NCI-H345 (cell line): ENCODE measurements around the gene HENMT1.
A peak's percentile ranks its signal among the peaks of the same experiment; 100 is the strongest.
"Not testable (repeated sequence)": the region's sequence is repeated elsewhere in the genome, so short reads cannot be mapped to it uniquely, and the experiment has no call there.

Experiments
- DNase-seq: peaks from one replicate; lab custom pipeline; 2025; lab: John Stamatoyannopoulos, UW

Gene HENMT1

DNA sequence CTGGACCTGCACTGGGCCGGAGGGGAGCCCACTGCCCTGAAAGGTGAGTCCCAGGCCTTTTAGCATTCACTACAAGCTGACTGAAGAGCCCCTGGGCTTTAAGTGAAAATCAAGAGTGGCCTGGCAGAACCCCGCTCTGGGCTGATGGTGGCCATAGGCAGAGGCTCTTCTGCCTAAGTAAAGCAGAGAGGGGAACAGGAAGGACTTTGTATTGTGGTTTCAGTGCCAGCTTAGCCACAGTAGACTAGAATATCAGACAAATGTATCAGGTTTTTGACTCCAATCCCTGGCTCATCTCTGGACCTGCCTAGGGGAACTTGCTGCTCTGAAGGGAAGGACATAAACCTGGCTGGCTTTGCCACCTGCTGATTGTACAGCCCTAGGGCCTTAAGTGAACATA is 10.2 kb upstream of the HENMT1 start:
- no peak for DNase-seq

DNA sequence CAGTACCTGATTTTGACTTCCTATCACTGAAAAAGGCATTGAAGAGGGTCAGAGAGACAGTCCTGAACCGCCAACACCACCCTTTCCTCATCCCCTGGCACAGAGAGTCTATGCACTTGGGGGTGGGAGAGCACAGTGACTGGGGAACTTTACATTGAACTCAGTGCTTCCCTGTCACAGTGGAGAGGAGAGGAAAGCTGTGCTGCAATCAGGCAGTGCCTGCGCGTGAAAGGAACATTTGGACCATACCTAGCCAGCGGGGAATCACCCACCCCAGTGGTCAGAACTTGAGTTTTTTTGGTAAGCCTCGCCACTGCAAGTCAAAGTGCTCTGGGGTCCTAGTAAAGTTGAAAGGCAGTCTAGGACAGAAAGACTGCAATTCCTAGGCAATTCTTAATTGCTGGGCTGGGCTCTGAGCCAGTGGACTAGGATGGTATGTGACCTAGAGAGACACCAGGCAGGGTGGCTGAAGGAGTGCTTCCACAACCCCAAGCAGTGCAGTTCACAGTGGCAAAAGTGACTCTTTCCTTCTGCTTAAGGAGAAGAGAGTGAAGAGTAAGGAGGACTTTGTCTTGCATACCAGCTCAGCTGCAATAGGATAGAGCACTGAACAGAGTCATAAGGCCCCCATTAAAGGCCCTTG is 9.4 kb upstream of the HENMT1 start:
- no peak for DNase-seq

DNA sequence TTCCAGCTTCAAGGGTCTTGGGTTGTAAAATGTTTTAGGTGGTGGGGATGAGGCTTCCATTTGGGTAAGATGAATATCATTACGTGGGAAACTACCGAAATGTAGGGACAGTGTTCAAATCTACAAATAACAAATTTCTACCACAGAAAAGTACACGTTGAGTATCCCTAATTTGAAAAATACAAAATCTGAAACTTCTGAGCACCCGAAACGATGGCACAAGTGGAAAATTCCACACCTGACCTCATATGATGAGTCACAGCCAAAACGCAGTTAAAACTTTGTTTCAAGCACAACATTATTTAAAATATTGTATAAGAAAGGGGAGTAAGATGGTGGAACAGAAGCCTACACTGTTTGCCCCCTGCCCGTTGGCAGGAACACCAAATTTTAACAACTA is 8.8 kb upstream of the HENMT1 start:
- no peak for DNase-seq

GRCh38 chr1:108668777-108669176 is 7.9 kb upstream of the HENMT1 start:
- DNase-seq = no peak

DNA sequence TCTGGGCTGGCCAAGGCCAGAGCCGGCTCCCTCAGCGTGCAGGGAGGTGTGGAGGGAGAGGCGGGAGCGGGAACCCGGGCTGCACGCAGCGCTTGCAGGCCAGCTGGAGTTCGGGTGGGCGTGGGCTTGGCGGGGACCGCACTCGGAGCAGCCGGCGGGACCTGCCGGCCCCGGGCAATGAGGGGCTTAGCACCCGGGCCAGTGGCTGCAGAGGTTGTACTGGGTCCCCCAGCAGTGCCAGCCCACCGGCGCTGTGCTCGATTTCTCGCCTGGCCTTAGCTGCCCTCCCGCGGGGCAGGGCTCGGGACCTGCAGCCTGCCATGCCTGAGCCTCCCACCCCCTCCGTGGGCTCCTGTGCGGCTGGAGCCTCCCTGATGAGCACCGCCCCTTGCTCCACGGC is 6.5 kb upstream of the HENMT1 start:
- not testable (repeated sequence) for DNase-seq

GRCh38 chr1:108665771-108666170 is 4.9 kb upstream of the HENMT1 start:
- DNase-seq = no peak

DNA sequence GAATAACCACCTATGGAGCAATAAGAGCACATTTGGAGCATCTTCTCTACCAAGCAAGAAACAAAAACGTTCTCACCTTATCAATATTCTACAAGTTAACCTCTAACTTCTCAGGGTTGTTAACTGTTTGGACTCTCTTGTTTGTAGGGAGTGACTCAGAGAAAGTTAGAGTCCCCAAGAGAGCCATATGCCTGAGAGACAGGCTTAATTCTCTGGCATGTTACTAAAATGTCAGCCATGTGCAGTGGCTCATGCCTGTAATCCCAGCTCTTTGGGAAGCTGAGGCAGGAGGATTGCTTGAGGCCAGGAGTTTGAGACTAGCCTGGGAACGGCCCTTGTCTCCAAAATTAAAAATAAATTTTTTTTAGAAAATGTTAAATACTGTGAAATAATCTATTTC is 4.2 kb upstream of the HENMT1 start:
- DNase-seq = no peak

DNA sequence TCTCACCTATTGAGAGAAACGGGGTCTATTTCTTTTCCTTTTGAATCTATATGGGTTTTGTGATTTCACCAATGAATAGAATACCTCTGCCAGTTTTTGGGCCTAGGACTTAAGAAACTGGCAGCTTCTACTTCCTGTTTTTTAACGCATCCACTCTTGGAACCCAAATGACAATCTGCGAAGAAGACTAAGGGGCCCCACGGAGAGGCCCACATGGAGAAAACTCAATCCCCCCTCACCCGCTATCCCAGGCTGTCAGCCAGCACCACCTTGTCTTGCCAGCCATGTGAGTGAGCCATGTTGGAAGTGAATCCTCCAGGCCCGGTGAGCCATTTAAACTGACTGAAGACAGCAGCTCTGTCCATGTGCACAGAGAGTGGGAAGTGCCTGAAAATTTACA is 3.6 kb upstream of the HENMT1 start:
- DNase-seq = no peak

GRCh38 chr1:108663074-108663473 is 2.2 kb upstream of the HENMT1 start:
- no peak for DNase-seq

- no peak for DNase-seq
These were observed 3.4 kb downstream of the HENMT1 start for GRCh38 chr1:108657356-108658080.

DNA sequence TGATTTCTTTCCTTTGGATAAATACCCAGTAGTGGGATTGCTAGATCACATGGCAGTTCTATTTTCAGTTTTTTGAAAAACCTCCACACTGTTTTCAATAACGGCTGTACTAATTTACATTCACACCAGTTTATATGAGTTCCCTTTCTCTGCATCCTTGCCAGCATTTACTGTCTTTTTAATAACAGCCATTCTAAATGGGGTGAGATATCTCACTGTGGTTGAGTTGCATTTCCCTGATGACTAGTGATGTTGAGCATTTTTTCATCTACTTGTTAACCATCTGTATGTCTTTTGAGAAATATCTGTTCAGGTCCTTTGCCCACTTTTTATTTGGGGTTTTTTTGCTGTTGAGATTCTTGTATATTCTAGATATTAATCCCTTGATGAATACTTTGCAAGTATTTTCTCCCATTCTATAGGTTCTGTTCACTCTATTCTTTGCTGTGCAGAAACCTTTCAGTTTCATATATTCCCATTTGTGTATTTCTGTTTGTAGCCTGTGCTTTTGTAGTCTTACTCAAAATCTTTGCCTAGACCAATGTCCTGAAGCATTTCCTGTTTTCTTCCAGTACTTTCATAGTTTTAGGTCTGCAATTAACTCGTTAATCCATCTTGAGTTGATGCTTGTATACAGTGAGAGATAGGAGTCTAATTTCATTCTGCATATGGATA is 7.3 kb downstream of the HENMT1 start:
- DNase-seq = no peak

GRCh38 chr1:108646648-108647269 is 14.1 kb downstream of the HENMT1 start:
- no peak for DNase-seq

GRCh38 chr1:108646265-108646647 is 14.6 kb downstream of the HENMT1 start:
- no peak for DNase-seq

- no peak for DNase-seq
These were observed 15.2 kb downstream of the HENMT1 start for GRCh38 chr1:108645564-108646184.

DNA sequence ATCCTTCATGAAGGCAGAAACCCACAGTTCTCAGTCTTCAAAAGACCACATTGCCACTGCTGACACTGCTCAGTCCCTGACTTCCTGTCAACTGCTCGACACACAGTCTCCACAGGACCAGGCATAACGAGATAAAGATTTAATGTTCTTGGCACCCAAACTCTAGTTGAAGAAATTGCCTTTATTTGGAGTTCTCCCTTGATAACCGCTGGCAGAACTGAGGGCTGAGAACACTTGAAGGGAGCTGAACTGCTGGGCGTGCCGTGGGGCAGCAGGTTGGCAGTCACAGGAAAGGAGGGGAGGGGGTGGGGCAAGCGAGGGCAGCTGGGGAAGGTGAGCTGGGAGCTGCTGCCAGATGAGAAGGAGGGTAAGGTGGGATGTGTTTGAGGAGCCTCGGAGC is 15.9 kb downstream of the HENMT1 start:
- DNase-seq = no peak

- peak; percentile 49 for DNase-seq
These were observed 17.2 kb downstream of the HENMT1 start for GRCh38 chr1:108643492-108644335.

GRCh38 chr1:108640863-108641262 is 20.0 kb downstream of the HENMT1 start:
- not testable (repeated sequence) for DNase-seq

- DNase-seq = no peak
These were observed 20.9 kb downstream of the HENMT1 start for GRCh38 chr1:108639899-108640560.

DNA sequence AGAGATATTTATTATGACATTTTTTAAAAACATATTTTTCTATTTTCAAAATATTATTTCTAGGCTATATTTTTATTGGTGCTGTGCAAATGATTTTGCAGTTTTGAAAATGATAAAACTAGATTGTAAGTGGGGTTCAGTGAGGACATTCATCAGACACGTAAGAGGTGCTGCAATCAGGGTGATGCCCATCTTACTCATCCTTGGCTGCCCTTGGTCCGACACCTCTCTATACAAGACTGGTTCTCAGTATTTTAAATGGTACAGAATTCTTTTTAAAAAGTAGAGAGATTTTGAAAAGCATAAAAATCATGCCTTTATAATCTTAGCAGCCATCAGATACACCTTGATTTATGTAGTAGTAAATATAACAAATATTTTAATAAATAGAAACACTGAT is 24.0 kb downstream of the HENMT1 start:
- no peak for DNase-seq

DNA sequence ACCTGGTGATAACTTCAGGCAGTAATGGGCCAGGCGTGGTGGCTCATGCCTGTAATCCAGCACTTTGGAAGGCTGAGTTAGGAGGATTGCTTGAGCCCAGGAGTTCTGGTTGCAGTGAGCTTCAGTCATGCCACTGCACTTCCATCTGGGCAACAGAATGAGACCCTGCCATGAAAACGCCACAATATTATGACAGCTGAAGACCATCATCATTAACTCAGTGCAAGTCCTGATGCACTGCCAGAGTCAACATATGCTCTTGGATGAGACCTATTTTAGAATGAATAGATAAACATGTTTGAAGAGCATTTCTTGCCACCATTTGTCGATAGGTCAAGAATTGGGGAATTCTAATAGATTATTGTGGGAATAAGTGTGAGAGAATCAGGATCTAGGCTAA is 26.4 kb downstream of the HENMT1 start:
- DNase-seq = no peak

GRCh38 chr1:108628665-108629064 is 32.2 kb downstream of the HENMT1 start:
- no peak for DNase-seq
